Peyer's patch (tissue), 4 donors: ENCODE measurements around the gene ABCD3. TPM values are rescaled to one million over a fixed set of nuclear protein-coding genes. Genes with fewer than 3 reads are reported as not detected.

Experiments used
- DNase-seq, 3 donors: peaks; one replicate each; pipeline ENCODE4 v3.0.0-alpha.2; 2017 to 2019
- H3K27ac ChIP-seq, 4 donors: fragments of 200-600 bp; sonication (generic); one replicate each; pipeline ENCODE4 v1.5.1; 2016 to 2019
- H3K27me3 ChIP-seq, 2 donors: fragments of 200-600 bp; sonication (generic); one replicate each; pipeline ENCODE4 v1.5.1; 2019
- H3K36me3 ChIP-seq, 3 donors: fragments of 200-600 bp; sonication (generic); one replicate each; pipeline ENCODE4 v1.5.1; 2016 to 2019
- H3K4me1 ChIP-seq, 4 donors: fragments of 200-600 bp; sonication (generic); one replicate each; pipeline ENCODE4 v1.5.1; 2016 to 2019
- H3K4me3 ChIP-seq, 4 donors: fragments of 200-600 bp; sonication (generic); 1 replicate in 3 of 4; 2 replicates in 1 of 4; pipeline ENCODE4 v1.5.1; 2016 to 2019; ENCODE audit warnings: mild to moderate bottlenecking in 1 of 4
- H3K9me3 ChIP-seq, 4 donors: fragments of 200-600 bp; sonication (generic); one replicate each; pipeline ENCODE4 v1.5.1; 2016 to 2019; ENCODE audit warnings: mild to moderate bottlenecking in 1 of 4
- CTCF ChIP-seq, 6 experiments: fragments of 450-650 bp in 4 of 6; fragments of 200-600 bp in 2 of 6; sonication (generic) in 1 of 6; IDR thresholded peaks; one replicate each; pipeline ENCODE4 v1.5.1; 2017 to 2019; ENCODE audit warnings: antibody characterized with exemption in 6 of 6, mild to moderate bottlenecking in 3 of 6, moderate library complexity in 1 of 6
- POLR2A ChIP-seq, 2 donors: fragments of 450-650 bp; IDR thresholded peaks; one replicate each; pipeline ENCODE4 v1.5.1; 2017; ENCODE audit warnings: antibody characterized with exemption in 2 of 2, mild to moderate bottlenecking in 2 of 2, moderate library complexity in 2 of 2
- total RNA-seq, 4 donors: library from RNA; depleted of rRNA; stranded (reverse); fragments of >200 nt; gene quantifications; one replicate each; pipeline ENCODE4 v1.1.0, GENCODE V29; 2016

ABCD3 gene
- total RNA-seq, 4 donors from 2014 or later = 22.3 to 66.6 (median 57.0) TPM

DNA sequence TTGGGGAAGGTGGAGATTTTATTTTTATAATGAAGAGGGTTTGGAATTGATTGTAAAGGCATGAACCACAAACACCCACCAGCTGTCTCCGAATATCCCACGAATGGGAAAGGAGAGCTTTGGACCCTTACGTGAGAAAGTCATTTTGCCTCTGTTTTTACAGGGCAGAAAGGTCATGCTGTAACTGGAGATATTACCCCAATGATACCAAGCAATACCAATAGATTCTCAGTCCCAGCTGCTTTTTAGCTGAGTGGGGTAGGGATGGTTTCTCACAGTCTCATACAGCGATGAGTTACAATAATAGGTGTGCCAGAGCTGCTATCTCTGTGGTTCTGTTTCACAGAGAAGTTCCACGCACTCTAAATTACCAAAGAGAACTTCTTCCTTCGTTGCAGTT, 132.2 kb downstream of the ABCD3 start:
- peaks cover 0 to 4% (median 0%) of the 10 kb centered on the region in 4 donors for H3K4me1 ChIP-seq
- no peak for TF ChIP-seq CTCF (IDR thresholded peaks at IDR 0.05)
- TF ChIP-seq POLR2A (IDR thresholded peaks at IDR 0.05) = no peak
- H3K27me3 ChIP-seq = no peaks in the 10 kb centered on the region
- peak overlapping the region in 1 of 4 donors; percentile 59 for H3K27ac ChIP-seq
- no peak for DNase-seq
- no peak overlapping the region for H3K4me3 ChIP-seq
- H3K36me3 ChIP-seq = no peaks in the 10 kb centered on the region
- H3K9me3 ChIP-seq = no peaks in the 10 kb centered on the region

- Histone ChIP-seq H3K4me1 (peaks cover 0 to 4% (median 0%) of the 10 kb centered on the region in 4 donors), H3K27me3 (no peaks in the 10 kb centered on the region), H3K36me3 (no peaks in the 10 kb centered on the region), H3K27ac (peak overlapping the region in 1 of 4 donors; percentile 59), H3K9me3 (no peaks in the 10 kb centered on the region), H3K4me3 (no peak overlapping the region)
- TF ChIP-seq CTCF (IDR thresholded peaks at IDR 0.05) (no peak), POLR2A (IDR thresholded peaks at IDR 0.05) (no peak)
- no peak for DNase-seq
Measured at GRCh38 chr1:94550800-94551241, 132.6 kb downstream of the ABCD3 start.

GRCh38 chr1:94551449-94551848, 133.3 kb downstream of the ABCD3 start:
- TF ChIP-seq CTCF (IDR thresholded peaks at IDR 0.05) (no peak), POLR2A (IDR thresholded peaks at IDR 0.05) (no peak)
- peak overlapping the region in 2 of 4 donors; percentile 16 to 45 for H3K27ac ChIP-seq
- no peak for DNase-seq

GRCh38 chr1:94552071-94552586, 133.9 kb downstream of the ABCD3 start:
- peaks cover 0 to 4% (median 0%) of the 10 kb centered on the region in 4 donors for H3K4me1 ChIP-seq
- DNase-seq = no peak
- H3K27me3 ChIP-seq = no peaks in the 10 kb centered on the region
- H3K4me3 ChIP-seq = no peak overlapping the region
- H3K9me3 ChIP-seq = no peaks in the 10 kb centered on the region
- H3K36me3 ChIP-seq = no peaks in the 10 kb centered on the region
- H3K27ac ChIP-seq = peak overlapping the region in 2 of 4 donors; percentile 16 to 45
- TF ChIP-seq CTCF (IDR thresholded peaks at IDR 0.05) (no peak), POLR2A (IDR thresholded peaks at IDR 0.05) (no peak)

More at GRCh38 chr1:94551449-94551848, 133.3 kb downstream of the ABCD3 start:
- H3K27me3 ChIP-seq = no peaks in the 10 kb centered on the region
- H3K4me3 ChIP-seq = no peak overlapping the region
- no peaks in the 10 kb centered on the region for H3K9me3 ChIP-seq
- no peaks in the 10 kb centered on the region for H3K36me3 ChIP-seq
- peaks cover 0 to 4% (median 0%) of the 10 kb centered on the region in 4 donors for H3K4me1 ChIP-seq

DNA sequence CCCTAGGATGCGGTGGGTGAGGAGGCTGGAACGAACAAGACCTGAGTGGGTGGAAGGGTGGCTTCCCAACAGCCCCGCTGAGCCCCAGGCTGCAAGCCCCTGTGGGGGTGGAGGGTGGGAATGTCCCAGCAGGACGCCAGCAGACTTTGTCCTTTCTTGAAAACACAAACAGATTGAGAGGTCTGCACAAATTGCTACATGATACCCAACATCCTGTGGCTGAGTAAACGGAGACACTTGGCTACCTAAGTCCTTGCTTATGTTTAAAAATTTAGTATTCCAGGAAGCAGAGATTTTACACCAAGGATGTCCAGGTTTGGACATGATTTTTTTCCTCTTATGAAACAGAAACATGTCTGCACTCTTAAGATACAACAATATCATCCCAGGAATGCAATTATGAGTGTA, 135.1 kb downstream of the ABCD3 start:
- H3K4me3 ChIP-seq = no peak overlapping the region
- H3K36me3 ChIP-seq = no peaks in the 10 kb centered on the region
- no peaks in the 10 kb centered on the region for H3K27me3 ChIP-seq
- TF ChIP-seq POLR2A (IDR thresholded peaks at IDR 0.05) = no peak
- TF ChIP-seq CTCF (IDR thresholded peaks at IDR 0.05) = no peak
- no peak for DNase-seq
- H3K27ac ChIP-seq = peak overlapping the region in 1 of 4 donors; percentile 44
- peaks cover 0 to 4% (median 0%) of the 10 kb centered on the region in 4 donors for H3K4me1 ChIP-seq
- no peaks in the 10 kb centered on the region for H3K9me3 ChIP-seq
